Measurements from ENCODE around the gene FBP2.
"Not testable (repeated sequence)": the region's sequence is repeated elsewhere in the genome, so short reads cannot be mapped to it uniquely, and the experiment has no call there.

The FBP2 gene

DNA sequence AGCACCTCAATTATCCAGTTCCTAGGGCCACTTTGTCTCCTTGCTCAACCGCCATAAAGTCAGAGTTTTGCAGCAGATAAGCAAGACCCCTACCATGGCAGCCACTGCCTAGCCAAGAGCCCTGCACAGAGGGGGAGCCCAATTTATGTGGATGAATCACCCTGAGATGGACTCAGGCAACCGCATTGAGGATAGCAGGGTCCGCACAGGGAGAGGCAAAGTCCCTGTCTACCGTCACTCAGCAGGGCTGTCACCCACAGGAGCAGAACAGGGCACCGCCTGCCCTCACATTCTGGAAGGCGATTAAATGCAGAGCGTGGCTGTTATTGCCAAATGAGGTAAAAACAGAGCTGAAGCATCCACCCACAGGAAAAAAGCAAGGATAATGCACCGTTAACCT is 1.7 kb downstream of the FBP2 start:
- H3K4me3 ChIP-seq (ENCODE audit: low read depth, low read length) = no peak overlapping the region
- TF ChIP-seq, protein P1, sequence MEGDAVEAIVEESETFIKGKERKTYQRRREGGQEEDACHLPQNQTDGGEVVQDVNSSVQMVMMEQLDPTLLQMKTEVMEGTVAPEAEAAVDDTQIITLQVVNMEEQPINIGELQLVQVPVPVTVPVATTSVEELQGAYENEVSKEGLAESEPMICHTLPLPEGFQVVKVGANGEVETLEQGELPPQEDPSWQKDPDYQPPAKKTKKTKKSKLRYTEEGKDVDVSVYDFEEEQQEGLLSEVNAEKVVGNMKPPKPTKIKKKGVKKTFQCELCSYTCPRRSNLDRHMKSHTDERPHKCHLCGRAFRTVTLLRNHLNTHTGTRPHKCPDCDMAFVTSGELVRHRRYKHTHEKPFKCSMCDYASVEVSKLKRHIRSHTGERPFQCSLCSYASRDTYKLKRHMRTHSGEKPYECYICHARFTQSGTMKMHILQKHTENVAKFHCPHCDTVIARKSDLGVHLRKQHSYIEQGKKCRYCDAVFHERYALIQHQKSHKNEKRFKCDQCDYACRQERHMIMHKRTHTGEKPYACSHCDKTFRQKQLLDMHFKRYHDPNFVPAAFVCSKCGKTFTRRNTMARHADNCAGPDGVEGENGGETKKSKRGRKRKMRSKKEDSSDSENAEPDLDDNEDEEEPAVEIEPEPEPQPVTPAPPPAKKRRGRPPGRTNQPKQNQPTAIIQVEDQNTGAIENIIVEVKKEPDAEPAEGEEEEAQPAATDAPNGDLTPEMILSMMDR (IDR thresholded peaks at IDR 0.05; ENCODE audit: low read depth, low read length) = no peak

DNA sequence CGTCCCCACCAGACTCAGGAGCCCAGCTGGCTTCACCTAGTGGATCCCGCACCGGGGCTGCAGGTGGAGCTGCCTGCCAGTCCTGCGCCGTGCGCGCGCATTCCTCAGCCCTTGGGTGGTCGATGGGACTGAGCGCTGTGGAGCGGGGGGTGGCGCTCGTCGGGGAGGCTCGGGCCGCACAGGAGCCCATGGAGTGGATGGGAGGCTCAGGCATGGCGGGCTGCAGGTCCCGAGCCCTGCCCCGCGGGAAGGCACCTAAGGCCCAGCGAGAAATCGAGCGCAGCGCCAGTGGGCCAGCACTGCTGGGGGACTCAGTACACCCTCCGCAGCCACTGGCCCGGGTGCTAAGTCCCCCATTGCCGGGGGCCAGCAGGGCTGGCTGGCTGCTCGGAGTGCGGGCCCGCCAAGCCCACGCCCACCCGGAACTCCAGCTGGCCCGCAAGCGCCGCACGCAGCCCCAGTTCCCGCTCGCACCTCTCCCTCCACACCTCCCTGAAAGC is 2.5 kb downstream of the FBP2 start:
- not testable (repeated sequence) for H3K4me3 ChIP-seq (ENCODE audit: low read depth, low read length)

DNA sequence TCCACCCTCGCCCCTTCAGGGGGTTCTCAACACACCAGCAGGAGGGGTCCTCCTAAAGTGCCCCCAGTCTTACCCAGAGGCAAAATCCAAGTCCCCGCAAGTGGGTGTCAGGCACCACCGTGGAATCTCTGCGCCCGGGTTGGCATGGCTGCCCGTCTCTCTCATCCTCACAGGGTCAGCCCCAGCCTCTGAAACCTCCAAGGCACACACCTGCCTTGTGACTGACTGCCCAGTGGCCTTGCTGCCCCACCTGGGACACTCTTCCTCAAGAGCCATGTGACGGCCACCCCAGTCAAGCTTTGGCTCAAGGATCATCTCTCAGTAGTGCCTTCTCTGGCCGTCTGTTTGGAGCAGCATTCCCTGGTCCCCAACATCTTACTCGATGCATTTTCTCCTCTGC is 4.9 kb downstream of the FBP2 start:
- H3K4me3 ChIP-seq (ENCODE audit: low read depth, low read length) = no peak overlapping the region
- TF ChIP-seq, protein P1 (IDR thresholded peaks at IDR 0.05; ENCODE audit: low read depth, low read length) = no peak

DNA sequence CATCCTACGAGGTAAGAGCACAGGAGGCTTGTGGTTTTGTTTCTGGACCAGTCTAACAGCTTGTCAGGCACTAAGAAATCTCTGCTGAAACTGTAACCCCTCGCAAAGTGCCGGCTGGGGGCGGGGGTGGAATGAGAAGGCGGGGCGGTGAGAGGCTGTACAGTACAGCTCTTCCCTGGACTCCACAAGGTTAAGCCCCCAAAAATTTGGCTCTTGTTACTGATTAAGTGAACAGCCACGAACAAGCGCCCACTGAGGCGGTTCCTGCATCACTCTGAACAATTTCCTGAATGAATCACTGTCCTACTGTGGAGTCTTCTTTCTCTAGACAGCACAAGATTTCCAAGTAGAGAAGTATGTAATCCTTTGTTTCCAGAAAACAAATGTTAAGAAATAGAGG is 6.8 kb downstream of the FBP2 start:
- peak overlapping the region; percentile 23 for H3K4me3 ChIP-seq (ENCODE audit: low read depth, low read length)
- TF ChIP-seq, protein P1 (IDR thresholded peaks at IDR 0.05; ENCODE audit: low read depth, low read length) = no peak

DNA sequence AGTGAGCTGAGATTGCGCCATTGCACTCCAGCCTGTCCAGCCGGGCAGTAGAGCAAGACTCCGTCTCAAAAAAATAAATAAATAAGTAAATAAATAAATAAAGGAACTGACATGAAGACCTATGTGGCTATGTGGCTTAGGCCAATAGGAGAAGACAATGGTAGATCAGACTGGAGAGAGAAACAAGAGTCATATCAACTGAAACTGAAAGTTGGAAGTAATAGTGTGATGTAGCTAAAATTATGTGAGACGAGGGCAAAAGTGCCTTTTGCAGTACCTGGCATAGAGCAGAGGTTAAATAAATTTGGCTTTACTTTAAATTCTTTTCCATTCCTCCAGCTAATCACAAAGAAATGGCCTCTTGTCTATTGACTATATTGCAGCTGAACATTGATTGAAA is 7.3 kb downstream of the FBP2 start:
- TF ChIP-seq, protein P1 (IDR thresholded peaks at IDR 0.05; ENCODE audit: low read depth, low read length) = no peak
- no peak overlapping the region for H3K4me3 ChIP-seq (ENCODE audit: low read depth, low read length)

DNA sequence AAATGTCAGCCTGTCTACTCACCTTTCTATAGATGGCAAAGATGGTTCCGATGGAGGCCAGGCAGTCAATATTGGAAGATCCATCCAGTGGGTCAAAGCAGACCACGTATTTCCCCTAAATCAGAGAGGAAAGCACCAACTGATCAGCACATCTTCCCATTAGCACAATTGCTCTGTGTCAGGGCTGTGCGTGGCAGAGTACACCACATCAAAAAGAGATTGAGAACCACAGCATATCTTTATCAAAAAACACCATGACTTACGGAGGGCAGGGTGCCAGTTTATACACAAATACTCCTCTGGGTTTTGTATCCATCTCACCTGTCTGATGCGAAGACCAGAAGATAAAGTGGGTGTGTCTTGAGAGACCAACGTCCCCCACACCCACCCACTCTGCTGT is 9.1 kb downstream of the FBP2 start:
- TF ChIP-seq, protein P1 (IDR thresholded peaks at IDR 0.05; ENCODE audit: low read depth, low read length) = no peak
- H3K4me3 ChIP-seq (ENCODE audit: low read depth, low read length) = no peak overlapping the region

DNA sequence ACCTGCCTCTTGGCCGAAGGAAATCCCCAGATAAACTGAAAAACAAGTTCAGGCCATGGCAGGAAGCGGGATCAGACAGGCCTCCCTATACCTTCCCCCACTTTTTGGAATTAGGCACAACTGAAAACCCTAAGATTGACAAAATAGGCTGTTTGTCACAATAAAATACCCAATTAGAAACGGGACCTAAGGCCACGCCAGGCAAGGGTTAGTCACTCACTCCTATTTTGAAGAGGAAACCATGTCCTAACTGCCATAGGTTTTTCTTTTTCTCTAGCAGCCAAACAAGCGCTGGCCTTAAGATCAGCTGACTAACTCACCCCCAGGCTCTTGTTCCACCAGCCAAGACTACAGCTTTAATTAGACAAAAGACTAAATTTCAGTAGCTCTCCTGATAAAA is 11.9 kb downstream of the FBP2 start:
- TF ChIP-seq, protein P1 (IDR thresholded peaks at IDR 0.05; ENCODE audit: low read depth, low read length) = no peak
- no peak overlapping the region for H3K4me3 ChIP-seq (ENCODE audit: low read depth, low read length)

DNA sequence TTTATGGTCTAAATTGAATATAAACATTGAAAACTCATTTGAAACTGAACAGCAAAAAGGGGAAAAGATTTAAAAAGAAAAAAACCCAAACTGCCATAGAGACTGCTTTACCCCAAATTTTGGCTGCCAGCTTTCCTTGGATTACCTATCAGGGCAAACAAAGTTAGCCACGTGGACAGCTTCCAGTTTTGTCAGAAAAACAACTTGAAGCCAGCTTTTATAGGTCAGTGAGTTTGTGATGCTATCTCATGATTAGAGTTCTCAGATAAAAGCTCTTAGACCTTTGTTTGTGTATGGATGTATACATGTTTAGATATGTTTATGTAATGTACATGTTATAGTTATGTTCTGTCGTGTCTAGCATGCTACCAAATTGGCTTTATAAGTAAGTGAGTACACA is 16.1 kb downstream of the FBP2 start:
- no peak overlapping the region for H3K4me3 ChIP-seq (ENCODE audit: low read depth, low read length)
- TF ChIP-seq, protein P1 (IDR thresholded peaks at IDR 0.05; ENCODE audit: low read depth, low read length) = no peak

Data from WI38 (cell line).